H9 (cell line): Measurements from ENCODE around the gene NLE1. TPM values are rescaled to one million over a fixed set of nuclear protein-coding genes. Genes with fewer than 3 reads are reported as not detected.

Source experiments
- DNase-seq: peaks from one replicate; pipeline ENCODE4 v3.0.0-alpha.2; 2017
- H2AFZ ChIP-seq: one replicate; pipeline ENCODE4 v1.6.1; 2013; ENCODE audit warnings: mild to moderate bottlenecking, low read length, control low read depth, moderate library complexity
- H2AK5ac ChIP-seq: 2 replicates; pipeline ENCODE4 v1.6.1; 2013; ENCODE audit warnings: low read length, control low read depth, mixed read lengths; ENCODE audit not compliant: insufficient read length
- H2BK120ac ChIP-seq: one replicate; pipeline ENCODE4 v1.6.1; 2013; ENCODE audit warnings: low read depth, mild to moderate bottlenecking, low read length, control low read depth, inconsistent platforms; ENCODE audit not compliant: poor library complexity, severe bottlenecking
- H2BK12ac ChIP-seq: 2 replicates; pipeline ENCODE4 v1.6.1; 2013; ENCODE audit warnings: low read length, control low read depth, mixed read lengths, low read depth; ENCODE audit not compliant: insufficient read length
- H2BK15ac ChIP-seq: 2 replicates; pipeline ENCODE4 v1.6.1; 2013; ENCODE audit warnings: low read depth, low read length, control low read depth
- H2BK20ac ChIP-seq: one replicate; pipeline ENCODE4 v1.6.1; 2013; ENCODE audit warnings: low read depth, mild to moderate bottlenecking, low read length, control low read depth, inconsistent platforms; ENCODE audit not compliant: poor library complexity, severe bottlenecking
- H2BK5ac ChIP-seq: 2 replicates; pipeline ENCODE4 v1.6.1; 2013; ENCODE audit warnings: low read length, control low read depth, mixed read lengths; ENCODE audit not compliant: insufficient read length
- H3K14ac ChIP-seq: 2 replicates; pipeline ENCODE4 v1.6.1; 2013; ENCODE audit warnings: low read length, control low read depth; ENCODE audit not compliant: insufficient read depth
- H3K18ac ChIP-seq: 2 replicates; pipeline ENCODE4 v1.6.1; 2013; ENCODE audit warnings: low read depth, mild to moderate bottlenecking, mixed read lengths, low read length, control low read depth; ENCODE audit not compliant: insufficient read length
- H3K23ac ChIP-seq: 2 replicates; pipeline ENCODE4 v1.6.1; 2013; ENCODE audit warnings: low read length, control low read depth, mixed read lengths, low read depth; ENCODE audit not compliant: insufficient read length
- H3K23me2 ChIP-seq: 2 replicates; pipeline ENCODE4 v1.6.1; 2013; ENCODE audit warnings: low read depth, mild to moderate bottlenecking, mixed read lengths, low read length, control low read depth; ENCODE audit not compliant: insufficient read length, poor library complexity, severe bottlenecking
- H3K27ac ChIP-seq: 2 replicates; pipeline ENCODE4 v1.5.1; 2013; ENCODE audit warnings: low read length, control low read depth, mixed read lengths, low read depth; ENCODE audit not compliant: insufficient read length
- H3K27me3 ChIP-seq: 2 replicates; pipeline ENCODE4 v1.6.1; 2013; ENCODE audit warnings: low read length, control low read depth, inconsistent platforms; ENCODE audit not compliant: insufficient read depth
- H3K4ac ChIP-seq: 2 replicates; pipeline ENCODE4 v1.6.1; 2013; ENCODE audit warnings: low read depth, mild to moderate bottlenecking, control low read depth, inconsistent platforms, low read length, moderate library complexity
- H3K4me1 ChIP-seq: 2 replicates; pipeline ENCODE4 v1.6.1; 2013; ENCODE audit warnings: low read length, control low read depth, inconsistent platforms; ENCODE audit not compliant: insufficient read depth
- H3K4me2 ChIP-seq: 2 replicates; pipeline ENCODE4 v1.6.1; 2013; ENCODE audit warnings: low read length, control low read depth, mixed read lengths; ENCODE audit not compliant: insufficient read length, insufficient read depth
- H3K56ac ChIP-seq: 2 replicates; pipeline ENCODE4 v1.6.1; 2013; ENCODE audit warnings: low read depth, mild to moderate bottlenecking, mixed read lengths, low read length, control low read depth; ENCODE audit not compliant: insufficient read length
- H3K79me1 ChIP-seq: 2 replicates; pipeline ENCODE4 v1.6.1; 2013; ENCODE audit warnings: low read depth, mild to moderate bottlenecking, moderate library complexity, low read length, control low read depth, inconsistent platforms; ENCODE audit not compliant: insufficient read depth, poor library complexity, severe bottlenecking
- H3K79me2 ChIP-seq: 2 replicates; pipeline ENCODE4 v1.6.1; 2013; ENCODE audit warnings: low read length, control low read depth, inconsistent platforms; ENCODE audit not compliant: insufficient read depth
- H3K9ac ChIP-seq: 2 replicates; pipeline ENCODE4 v1.6.1; 2013; ENCODE audit warnings: low read length, control low read depth, mixed read lengths; ENCODE audit not compliant: insufficient read length; ENCODE audit errors: extremely low read depth
- H3K9me3 ChIP-seq: one replicate; pipeline ENCODE4 v1.6.1; 2013; ENCODE audit warnings: low read depth, low read length, inconsistent platforms; ENCODE audit not compliant: control insufficient read depth
- H3T11ph ChIP-seq: one replicate; pipeline ENCODE4 v1.6.1; 2013; ENCODE audit warnings: mild to moderate bottlenecking, low read length, control low read depth, inconsistent platforms
- H4K20me1 ChIP-seq: one replicate; pipeline ENCODE4 v1.6.1; 2013; ENCODE audit not compliant: control insufficient read depth, insufficient read length, insufficient read depth
- H4K5ac ChIP-seq: 2 replicates; pipeline ENCODE4 v1.6.1; 2013; ENCODE audit warnings: low read depth, mild to moderate bottlenecking, mixed read lengths, low read length, control low read depth; ENCODE audit not compliant: insufficient read length
- H4K8ac ChIP-seq: replicated peaks from 2 replicates; pipeline ENCODE4 v1.6.1; 2013; ENCODE audit warnings: low read length, control low read depth, mixed read lengths, low read depth; ENCODE audit not compliant: insufficient read length
- H4K91ac ChIP-seq: 2 replicates; pipeline ENCODE4 v1.6.1; 2013; ENCODE audit warnings: low read depth, mild to moderate bottlenecking, moderate library complexity, mixed read lengths, low read length, control low read depth; ENCODE audit not compliant: insufficient read length
- H3K27ac Mint-ChIP-seq, 3 experiments: 2 replicates in 2 of 3; 3 replicates in 1 of 3; pipeline ENCODE4 v1.8.0; 2020 to 2021; ENCODE audit warnings: mixed read lengths in 3 of 3, mild to moderate bottlenecking in 1 of 3, moderate library complexity in 1 of 3
- H3K27me3 Mint-ChIP-seq: 2 replicates; pipeline ENCODE4 v1.8.0; 2021; ENCODE audit warnings: low read depth, mild to moderate bottlenecking, moderate library complexity, mixed read lengths
- H3K36me3 Mint-ChIP-seq, 3 experiments: 2 replicates in 2 of 3; 3 replicates in 1 of 3; pipeline ENCODE4 v1.8.0; 2020 to 2021; ENCODE audit warnings: low read depth in 3 of 3, mixed read lengths in 3 of 3; ENCODE audit not compliant: insufficient read depth in 1 of 3
- H3K4me1 Mint-ChIP-seq, 2 experiments: 2 replicates each; pipeline ENCODE4 v1.8.0; 2020; ENCODE audit warnings: mixed read lengths in 2 of 2
- H3K4me3 Mint-ChIP-seq, 2 experiments: 2 replicates in 1 of 2; 3 replicates in 1 of 2; pipeline ENCODE4 v1.8.0; 2020 to 2021; ENCODE audit warnings: mild to moderate bottlenecking in 2 of 2, mixed read lengths in 2 of 2, moderate library complexity in 1 of 2
- H3K9me3 Mint-ChIP-seq, 2 experiments: 2 replicates in 1 of 2; 3 replicates in 1 of 2; pipeline ENCODE4 v1.8.0; 2020; ENCODE audit warnings: mild to moderate bottlenecking in 2 of 2, mixed read lengths in 2 of 2, moderate library complexity in 1 of 2
- CTCF ChIP-seq: fragments of 200-600 bp; sonication (generic); conservative IDR thresholded peaks from 3 replicates; pipeline ENCODE4 v1.8.0; 2021; ENCODE audit warnings: antibody characterized with exemption, mild to moderate bottlenecking
- WGBS: extraction: QIAGEN DNeasy Blood & Tissue Kit; methylation state at CpG from one replicate; pipeline ENCODE4 v1.1.7; 2013; ENCODE audit warnings: missing lambda C conversion rate, low lambda C conversion rate, mixed read lengths; ENCODE audit not compliant: insufficient read length; ENCODE audit errors: extremely low coverage; 5-methylcytosine and 5-hydroxymethylcytosine counted together
- total RNA-seq: library from RNA; stranded (reverse); gene quantifications from 2 replicates; pipeline ENCODE4 v1.2.1, GENCODE V29; 2021

The NLE1 gene
- total RNA-seq, 1 experiment from 2014 or later = 43.9 TPM

GRCh38 chr17:35121315-35121714 lies 20.8 kb downstream of the NLE1 start, which contains the start of gene FNDC8:
Gene FNDC8, plus strand, starts transcription at chr17:35121615. Its CDS starts 79 bp downstream, at chr17:35121694.
- TF ChIP-seq CTCF = no peak
- Histone ChIP-seq H4K91ac (no peak within 1 kb of the TSS), H3K9me3 (no peaks in the 10 kb centered on the region), H2BK5ac (no peak within 1 kb of the TSS), H2AK5ac (no peak within 1 kb of the TSS), H3T11ph (no peak within 1 kb of the TSS), H4K5ac (no peak within 1 kb of the TSS), H3K23ac (no peak within 1 kb of the TSS), H3K27ac (no peak within 1 kb of the TSS), H3K27me3 (no peaks in the 10 kb centered on the region), H2BK15ac (no peak within 1 kb of the TSS), H4K20me1 (peaks cover 2% of the 10 kb centered on the region), H3K4ac (no peak within 1 kb of the TSS), H2BK12ac (no peak within 1 kb of the TSS), H3K56ac (no peak within 1 kb of the TSS), H3K79me2 (no peaks in the 10 kb centered on the region), H2BK120ac (no peak within 1 kb of the TSS), H3K14ac (no peak within 1 kb of the TSS), H2BK20ac (no peak within 1 kb of the TSS), H4K8ac (no peak within 1 kb of the TSS), H3K4me2 (no peak within 1 kb of the TSS), H3K18ac (no peak within 1 kb of the TSS), H3K79me1 (no peaks in the 10 kb centered on the region), H3K4me1 (no peaks in the 10 kb centered on the region), H3K9ac (no peak within 1 kb of the TSS), H2AFZ (no peak within 1 kb of the TSS), H3K23me2 (peaks cover 5% of the 10 kb centered on the region)
- no peak for DNase-seq
- Mint-ChIP-seq H3K27ac (no peak within 1 kb of the TSS), H3K4me3 (no peak within 1 kb of the TSS; a peak in 1 of 5 replicates), H3K4me1 (peaks cover 14 to 16% of the 10 kb centered on the region in 2 experiments), H3K27me3 (peaks cover 16% of the 10 kb centered on the region), H3K9me3 (no peaks in the 10 kb centered on the region), H3K36me3 (peaks cover 0 to 6% (median 2%) of the 10 kb centered on the region in 3 experiments; a peak in 4 of 7 replicates)
- no CpG with 5 or more reads among the region's 3 CpGs for WGBS
